ENCODE measurements around the gene MUC6. TPM values are rescaled to one million over a fixed set of nuclear protein-coding genes. Genes with fewer than 3 reads are reported as not detected.

The MUC6 gene
- total RNA-seq, 2 donors from 2014 or later = not detected

- Histone ChIP-seq H3K9me3 (no peaks in the 10 kb centered on the region), H3K27ac (no peak overlapping the region), H3K4me1 (peaks cover 0 to 7% of the 10 kb centered on the region in 2 donors), H3K27me3 (no peaks in the 10 kb centered on the region), H3K36me3 (no peaks in the 10 kb centered on the region), H3K4me3 (no peak overlapping the region)
- no peak for TF ChIP-seq CTCF (IDR thresholded peaks at IDR 0.05)
- no peak for DNase-seq (ENCODE audit: low spot score)
These were observed 5.0 kb upstream of the MUC6 start for GRCh38 chr11:1041471-1041870.

GRCh38 chr11:1041149-1041467 is 4.6 kb upstream of the MUC6 start:
- Histone ChIP-seq H3K27me3 (no peaks in the 10 kb centered on the region), H3K4me3 (no peak overlapping the region), H3K9me3 (no peaks in the 10 kb centered on the region), H3K4me1 (peaks cover 0 to 7% of the 10 kb centered on the region in 2 donors), H3K27ac (no peak overlapping the region), H3K36me3 (no peaks in the 10 kb centered on the region)
- TF ChIP-seq CTCF (IDR thresholded peaks at IDR 0.05) = no peak
- DNase-seq (ENCODE audit: low spot score) = no peak

GRCh38 chr11:1040428-1041148 is 4.1 kb upstream of the MUC6 start:
- DNase-seq (ENCODE audit: low spot score) = no peak
- H3K27me3 ChIP-seq = no peaks in the 10 kb centered on the region

GRCh38 chr11:1039481-1040427 is 3.2 kb upstream of the MUC6 start:
- no peak overlapping the region for H3K4me3 ChIP-seq
- no peaks in the 10 kb centered on the region for H3K27me3 ChIP-seq
- TF ChIP-seq CTCF (IDR thresholded peaks at IDR 0.05) = no peak
- H3K9me3 ChIP-seq = no peaks in the 10 kb centered on the region
- H3K36me3 ChIP-seq = no peaks in the 10 kb centered on the region
- H3K27ac ChIP-seq = no peak overlapping the region
- no peak for DNase-seq (ENCODE audit: low spot score)
- H3K4me1 ChIP-seq = peaks cover 0 to 7% of the 10 kb centered on the region in 2 donors

More at GRCh38 chr11:1040428-1041148, 4.1 kb upstream of the MUC6 start:
- Histone ChIP-seq H3K4me1 (peaks cover 0 to 7% of the 10 kb centered on the region in 2 donors), H3K36me3 (no peaks in the 10 kb centered on the region), H3K27ac (no peak overlapping the region), H3K4me3 (no peak overlapping the region), H3K9me3 (no peaks in the 10 kb centered on the region)
- TF ChIP-seq CTCF (IDR thresholded peaks at IDR 0.05) = no peak

GRCh38 chr11:1038921-1039320 is 2.4 kb upstream of the MUC6 start:
- Histone ChIP-seq H3K27me3 (no peaks in the 10 kb centered on the region), H3K27ac (no peak overlapping the region), H3K9me3 (no peaks in the 10 kb centered on the region), H3K4me3 (no peak overlapping the region), H3K36me3 (no peaks in the 10 kb centered on the region), H3K4me1 (peaks cover 0 to 7% of the 10 kb centered on the region in 2 donors)
- no peak for DNase-seq (ENCODE audit: low spot score)
- no peak for TF ChIP-seq CTCF (IDR thresholded peaks at IDR 0.05)
